ENCODE data around the gene PCNT. TPM values are rescaled to one million over a fixed set of nuclear protein-coding genes. Genes with fewer than 3 reads are reported as not detected.

The PCNT gene
- total and polyA plus RNA-seq, 2 of the 4 experiments (the other 2 are of a cell fraction), result 10.0 to 19.4 TPM

- Histone ChIP-seq H2BK5ac (ENCODE audit: low read depth, low read length, poor library complexity, severe bottlenecking) (no peak overlapping the region), H2BK20ac (ENCODE audit: low read depth, low read length) (no peak overlapping the region), H3K23ac (ENCODE audit: low read depth, low read length) (no peak overlapping the region), H3K79me1 (ENCODE audit: low read depth in 1 of 2, low read length in 2 of 2) (peaks cover 43 to 65% of the 10 kb centered on the region in 2 experiments), H3K27ac (ENCODE audit: insufficient read depth, low read length) (no peak overlapping the region), H2BK120ac (ENCODE audit: low read depth, low read length) (no peak overlapping the region), H4K8ac (ENCODE audit: low read depth in 2 of 2, low read length in 2 of 2) (no peak overlapping the region), H3K56ac (ENCODE audit: extremely low read depth, insufficient read depth, low read length) (no peak overlapping the region), H3K9me3 (ENCODE audit: control insufficient read depth, insufficient read depth, low read length) (no peaks in the 10 kb centered on the region), H2AFZ (replicated peaks; ENCODE audit: low read length, poor library complexity) (no peak overlapping the region), H3K14ac (replicated peaks; ENCODE audit: low read depth, low read length) (no peak overlapping the region), H2AK5ac (ENCODE audit: low read depth, low read length) (no peak overlapping the region), H4K91ac (ENCODE audit: insufficient read depth, low read depth, low read length) (no peak overlapping the region), H3K4ac (ENCODE audit: low read depth, low read length) (no peak overlapping the region), H3K4me2 (ENCODE audit: low read depth, low read length) (no peak overlapping the region), H4K5ac (ENCODE audit: low read depth, low read length) (no peak overlapping the region), H3K9ac (ENCODE audit: low read depth, low read length) (no peak overlapping the region), H4K20me1 (ENCODE audit: insufficient read depth, low read length) (peaks cover 27% of the 10 kb centered on the region), H3K27me3 (ENCODE audit: control insufficient read depth, insufficient read depth, low read length) (no peaks in the 10 kb centered on the region), H2AK9ac (replicated peaks; ENCODE audit: low read depth, low read length, poor library complexity) (no peak overlapping the region), H3K36me3 (ENCODE audit: control insufficient read depth, insufficient read depth, low read length) (no peaks in the 10 kb centered on the region), H3K4me3 (ENCODE audit: insufficient read depth, low read depth, low read length) (no peak overlapping the region), H3K18ac (ENCODE audit: low read depth, low read length) (no peak overlapping the region), H3K4me1 (ENCODE audit: control insufficient read depth, insufficient read depth, low read length) (peaks cover 4% of the 10 kb centered on the region; the same call in 1 of the 2 replicates), H3K9me1 (ENCODE audit: insufficient read depth, low read length) (peaks cover 9% of the 10 kb centered on the region), H2BK15ac (ENCODE audit: low read depth, low read length) (no peak overlapping the region)
- DNase-seq (no peak), ATAC-seq (ENCODE audit: low read depth) (peak; percentile 69)
- intact Hi-C loops (cut with micrococcal nuclease), result no loop called here
- CTCF ChIA-PET, result no interaction called here
- TF ChIP-seq NFE2L2 (IDR thresholded peaks at IDR 0.05; ENCODE audit: low read depth, low read length), result no peak
- TF ChIP-seq, protein P1, sequence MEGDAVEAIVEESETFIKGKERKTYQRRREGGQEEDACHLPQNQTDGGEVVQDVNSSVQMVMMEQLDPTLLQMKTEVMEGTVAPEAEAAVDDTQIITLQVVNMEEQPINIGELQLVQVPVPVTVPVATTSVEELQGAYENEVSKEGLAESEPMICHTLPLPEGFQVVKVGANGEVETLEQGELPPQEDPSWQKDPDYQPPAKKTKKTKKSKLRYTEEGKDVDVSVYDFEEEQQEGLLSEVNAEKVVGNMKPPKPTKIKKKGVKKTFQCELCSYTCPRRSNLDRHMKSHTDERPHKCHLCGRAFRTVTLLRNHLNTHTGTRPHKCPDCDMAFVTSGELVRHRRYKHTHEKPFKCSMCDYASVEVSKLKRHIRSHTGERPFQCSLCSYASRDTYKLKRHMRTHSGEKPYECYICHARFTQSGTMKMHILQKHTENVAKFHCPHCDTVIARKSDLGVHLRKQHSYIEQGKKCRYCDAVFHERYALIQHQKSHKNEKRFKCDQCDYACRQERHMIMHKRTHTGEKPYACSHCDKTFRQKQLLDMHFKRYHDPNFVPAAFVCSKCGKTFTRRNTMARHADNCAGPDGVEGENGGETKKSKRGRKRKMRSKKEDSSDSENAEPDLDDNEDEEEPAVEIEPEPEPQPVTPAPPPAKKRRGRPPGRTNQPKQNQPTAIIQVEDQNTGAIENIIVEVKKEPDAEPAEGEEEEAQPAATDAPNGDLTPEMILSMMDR (conservative IDR thresholded peaks at IDR 0.05; ENCODE audit: low read depth, low read length), result no peak
- TF ChIP-seq RAD21 (IDR thresholded peaks at IDR 0.05; ENCODE audit: low read length), result no peak
- no peak for TF ChIP-seq POLR2A (IDR thresholded peaks at IDR 0.05; ENCODE audit: low read depth, low read length)
- TF ChIP-seq, protein P2, sequence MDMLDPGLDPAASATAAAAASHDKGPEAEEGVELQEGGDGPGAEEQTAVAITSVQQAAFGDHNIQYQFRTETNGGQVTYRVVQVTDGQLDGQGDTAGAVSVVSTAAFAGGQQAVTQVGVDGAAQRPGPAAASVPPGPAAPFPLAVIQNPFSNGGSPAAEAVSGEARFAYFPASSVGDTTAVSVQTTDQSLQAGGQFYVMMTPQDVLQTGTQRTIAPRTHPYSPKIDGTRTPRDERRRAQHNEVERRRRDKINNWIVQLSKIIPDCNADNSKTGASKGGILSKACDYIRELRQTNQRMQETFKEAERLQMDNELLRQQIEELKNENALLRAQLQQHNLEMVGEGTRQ (IDR thresholded peaks at IDR 0.05; ENCODE audit: low read depth, low read length), result no peak
- no peak for TF ChIP-seq RCOR1 (IDR thresholded peaks at IDR 0.05; ENCODE audit: insufficient replicate concordance, low read length)
- no peak for TF ChIP-seq MXI1 (IDR thresholded peaks at IDR 0.05; ENCODE audit: borderline replicate concordance, low read depth, low read length)
- no peak for TF ChIP-seq SMC3 (IDR thresholded peaks at IDR 0.05; ENCODE audit: low read depth, low read length)
- no peak for TF ChIP-seq CHD1 (IDR thresholded peaks at IDR 0.05; ENCODE audit: low read depth, low read length)
- no peak for TF ChIP-seq MAFK (IDR thresholded peaks at IDR 0.05; ENCODE audit: low read depth, low read length)
- dilution Hi-C loops (cut with HindIII; ENCODE audit: low sequenced_read_pairs, unreplicated experiment), result no loop called here
- in situ Hi-C loops (cut with MboI; ENCODE audit: low sequenced_read_pairs), result no loop called here
- no CpG with 5 or more reads among the region's 1 CpG for WGBS, 2 experiments (ENCODE audit: extremely low coverage in 2 of 2, insufficient read length in 1 of 2)
- no TSS peak for BruUV-seq (replicated peaks)
- POLR2A ChIA-PET (ENCODE audit: unreplicated experiment), result no interaction called here
Measured at GRCh38 chr21:46475296-46475695, 151.3 kb downstream of the PCNT start.
